H1 (cell line): ENCODE results near the gene VSX2. TPM values are rescaled to one million over a fixed set of nuclear protein-coding genes. Genes with fewer than 3 reads are reported as not detected.

ENCODE experiments used
- CTCF ChIA-PET: fragments of 300-600 bp; sonication (Branson Sonifier 250); formaldehyde crosslinking; loops from one replicate; lab custom pipeline; 2021; ENCODE audit not compliant: partially characterized antibody; lab: Charles Lee
- POLR2A ChIA-PET: fragments of 300-600 bp; sonication (Branson Sonifier 250); formaldehyde crosslinking; loops from one replicate; lab custom pipeline; 2021; ENCODE audit warnings: inconsistent platforms; ENCODE audit not compliant: partially characterized antibody; lab: Charles Lee
- DNase-seq, 2 experiments: peaks; one replicate each; pipeline versions ENCODE4 v3.0.0 to v3.0.0-alpha.2; 2010 to 2022; ENCODE audit warnings: low spot score in 2 of 2, low read depth in 1 of 2, mixed read lengths in 1 of 2
- FAIRE-seq: peaks from 2 replicates; lab custom pipeline; 2011; peaks lifted over from hg19 to GRCh38; lab: Jason Lieb, UNC
- H2AFZ ChIP-seq: 2 replicates; pipeline ENCODE4 v1.8.1; 2012; ENCODE audit warnings: low read length, inconsistent platforms
- H2AK5ac ChIP-seq: 2 replicates; pipeline ENCODE4 v1.6.1; 2013; ENCODE audit warnings: low read depth, low read length
- H2BK120ac ChIP-seq: replicated peaks from 2 replicates; pipeline ENCODE3; 2013; ENCODE audit warnings: low read depth, low read length, inconsistent platforms
- H2BK12ac ChIP-seq: 2 replicates; pipeline ENCODE4 v1.6.1; 2013; ENCODE audit warnings: low read depth, low read length
- H2BK15ac ChIP-seq: 2 replicates; pipeline ENCODE4 v1.6.1; 2013; ENCODE audit warnings: low read length
- H2BK20ac ChIP-seq: 2 replicates; pipeline ENCODE4 v1.6.1; 2013; ENCODE audit warnings: low read length
- H2BK5ac ChIP-seq: 2 replicates; pipeline ENCODE4 v1.6.1; 2013; ENCODE audit warnings: low read depth, low read length
- H3K14ac ChIP-seq: 2 replicates; pipeline ENCODE4 v1.6.1; 2013; ENCODE audit warnings: inconsistent platforms; ENCODE audit not compliant: insufficient read length
- H3K18ac ChIP-seq: 2 replicates; pipeline ENCODE4 v1.6.1; 2013; ENCODE audit warnings: low read length; ENCODE audit errors: extremely low read depth
- H3K23ac ChIP-seq: 2 replicates; pipeline ENCODE4 v1.6.1; 2013; ENCODE audit warnings: inconsistent platforms; ENCODE audit not compliant: insufficient read length
- H3K23me2 ChIP-seq: 2 replicates; pipeline ENCODE4 v1.6.1; 2013; ENCODE audit warnings: low read depth, low read length
- H3K27ac ChIP-seq: 2 replicates; pipeline ENCODE4 v1.6.1; 2011; ENCODE audit warnings: low read depth, low read length, inconsistent platforms
- H3K27me3 ChIP-seq, 4 experiments: replicated peaks in 1 of 4; 1 replicate in 1 of 4; 2 replicates in 3 of 4; pipeline versions ENCODE4 v1.6.1 to v1.8.1; 2011 to 2013; ENCODE audit warnings: low read length in 3 of 4, mild to moderate bottlenecking in 3 of 4, inconsistent platforms in 2 of 4, mixed read lengths in 2 of 4, moderate library complexity in 1 of 4; ENCODE audit not compliant: control insufficient read depth in 3 of 4, insufficient read depth in 3 of 4; ENCODE audit errors: extremely low read depth in 1 of 4
- H3K36me3 ChIP-seq, 4 experiments: 2 replicates each; pipeline versions ENCODE4 v1.6.1 to v1.8.1; 2011 to 2013; ENCODE audit warnings: mild to moderate bottlenecking in 4 of 4, low read length in 3 of 4, moderate library complexity in 2 of 4, control low read depth in 1 of 4, inconsistent platforms in 1 of 4; ENCODE audit not compliant: insufficient read depth in 4 of 4, control insufficient read depth in 2 of 4
- H3K4ac ChIP-seq: replicated peaks from 2 replicates; pipeline ENCODE3; 2013; ENCODE audit warnings: low read length, low read depth, mixed read lengths, inconsistent platforms; ENCODE audit not compliant: insufficient read length
- H3K4me1 ChIP-seq, 4 experiments: replicated peaks in 1 of 4; 1 replicate in 1 of 4; 2 replicates in 3 of 4; pipeline versions ENCODE4 v1.6.1 to v1.8.1; 2011 to 2013; ENCODE audit warnings: low read length in 3 of 4, inconsistent platforms in 2 of 4, mixed read lengths in 1 of 4; ENCODE audit not compliant: insufficient read depth in 4 of 4, control insufficient read depth in 3 of 4
- H3K4me2 ChIP-seq, 2 experiments: 2 replicates each; pipeline versions ENCODE4 v1.6.1 to v1.8.1; 2011 to 2013; ENCODE audit warnings: low read depth in 2 of 2, low read length in 2 of 2, control low read depth in 1 of 2, inconsistent platforms in 1 of 2, mild to moderate bottlenecking in 1 of 2; ENCODE audit not compliant: insufficient read depth in 1 of 2
- H3K4me3 ChIP-seq, 4 experiments: fragments of 200-600, 300-600 bp in 1 of 4; sonication (generic), shearing (Covaris generic), sonication (Bioruptor Twin) in 1 of 4; 2 replicates each; pipeline versions ENCODE4 v1.5.1 to v1.8.1; 2011 to 2016; ENCODE audit warnings: low read length in 4 of 4, low read depth in 3 of 4, control low read depth in 2 of 4, inconsistent platforms in 2 of 4, mild to moderate bottlenecking in 2 of 4, mixed read lengths in 1 of 4, moderate library complexity in 1 of 4; ENCODE audit not compliant: insufficient read depth in 2 of 4; ENCODE audit errors: extremely low read depth in 1 of 4
- H3K56ac ChIP-seq: replicated peaks from 2 replicates; pipeline ENCODE3; 2013; ENCODE audit warnings: low read depth, mild to moderate bottlenecking, mixed read lengths, low read length, inconsistent platforms; ENCODE audit not compliant: insufficient read length
- H3K79me1 ChIP-seq: 2 replicates; pipeline ENCODE4 v1.6.1; 2013; ENCODE audit warnings: low read depth, low read length, control low read depth
- H3K79me2 ChIP-seq, 2 experiments: 2 replicates each; pipeline versions ENCODE4 v1.6.1 to v1.8.1; 2012 to 2013; ENCODE audit warnings: low read length in 2 of 2, mild to moderate bottlenecking in 2 of 2, inconsistent platforms in 1 of 2; ENCODE audit not compliant: insufficient read depth in 2 of 2, control insufficient read depth in 1 of 2
- H3K9ac ChIP-seq, 4 experiments: replicated peaks in 1 of 4; 1 replicate in 1 of 4; 2 replicates in 3 of 4; pipeline versions ENCODE4 v1.6.1 to v1.8.1; 2011 to 2013; ENCODE audit warnings: low read depth in 3 of 4, low read length in 3 of 4, control low read depth in 2 of 4, mild to moderate bottlenecking in 2 of 4, moderate library complexity in 2 of 4, inconsistent platforms in 1 of 4; ENCODE audit errors: extremely low read depth in 1 of 4
- H3K9me3 ChIP-seq, 2 experiments: 2 replicates each; pipeline versions ENCODE4 v1.6.1 to v1.8.1; 2012 to 2013; ENCODE audit warnings: mild to moderate bottlenecking in 2 of 2, moderate library complexity in 2 of 2, control low read depth in 1 of 2, inconsistent platforms in 1 of 2, low read depth in 1 of 2, low read length in 1 of 2, mixed read lengths in 1 of 2; ENCODE audit not compliant: insufficient read depth in 2 of 2
- H4K20me1 ChIP-seq, 2 experiments: replicated peaks in 1 of 2; 2 replicates each; pipeline versions ENCODE3 to v1.8.1; 2011 to 2013; ENCODE audit warnings: inconsistent platforms in 2 of 2, low read length in 2 of 2, mild to moderate bottlenecking in 1 of 2; ENCODE audit not compliant: insufficient read depth in 2 of 2, control insufficient read depth in 1 of 2
- H4K5ac ChIP-seq: 2 replicates; pipeline ENCODE4 v1.6.1; 2013; ENCODE audit warnings: low read length, low read depth, mixed read lengths, inconsistent platforms; ENCODE audit not compliant: insufficient read length
- H4K8ac ChIP-seq: 2 replicates; pipeline ENCODE4 v1.8.0; 2013; ENCODE audit warnings: mild to moderate bottlenecking, moderate library complexity, low read length, inconsistent platforms; ENCODE audit not compliant: insufficient read depth; ENCODE audit errors: extremely low read depth
- H4K91ac ChIP-seq: replicated peaks from 2 replicates; pipeline ENCODE3; 2013; ENCODE audit warnings: low read length, mixed read lengths, inconsistent platforms; ENCODE audit not compliant: insufficient read length
- ATF2 ChIP-seq: IDR thresholded peaks from 2 replicates; pipeline ENCODE4 v1.6.1; 2012; ENCODE audit warnings: low read length, inconsistent platforms
- BACH1 ChIP-seq: IDR thresholded peaks from 2 replicates; pipeline ENCODE4 v1.6.1; 2012; ENCODE audit warnings: low read length, improper control_type of control experiment
- BRCA1 ChIP-seq: IDR thresholded peaks from 2 replicates; pipeline ENCODE4 v1.6.1; 2012; ENCODE audit warnings: low read depth, low read length, improper control_type of control experiment
- CBX5 ChIP-seq: fragments of 300-800, 300-1000 bp; sonication (generic); IDR thresholded peaks from 2 replicates; pipeline ENCODE4 v1.7.1; 2016; ENCODE audit warnings: antibody characterized with exemption, low read length, low read depth
- PHF8 ChIP-seq: fragments of 200-600 bp; sonication (generic); conservative IDR thresholded peaks from 2 replicates; pipeline ENCODE4 v1.7.1; 2012; ENCODE audit warnings: low read depth, mild to moderate bottlenecking, inconsistent platforms, low read length, moderate library complexity
- SIN3A ChIP-seq, 2 experiments: IDR thresholded peaks in 1 of 2; conservative IDR thresholded peaks in 1 of 2; 2 replicates each; pipeline ENCODE4 v1.6.1; 2011 to 2012; ENCODE audit warnings: low read length in 2 of 2, improper control_type of control experiment in 1 of 2, low read depth in 1 of 2, mild to moderate bottlenecking in 1 of 2
- SRF ChIP-seq: IDR thresholded peaks from 2 replicates; pipeline ENCODE4 v1.6.1; 2011; ENCODE audit warnings: mild to moderate bottlenecking, low read depth, low read length, moderate library complexity
- SUZ12 ChIP-seq: fragments of 200-600 bp; sonication (generic); IDR thresholded peaks from 2 replicates; pipeline ENCODE4 v1.6.1; 2012; ENCODE audit warnings: mild to moderate bottlenecking, inconsistent platforms, low read length, moderate library complexity, mixed read lengths
- TBP ChIP-seq: IDR thresholded peaks from 2 replicates; pipeline ENCODE4 v1.6.1; 2011; ENCODE audit warnings: low read depth, low read length, improper control_type of control experiment
- USF2 ChIP-seq: IDR thresholded peaks from 2 replicates; pipeline ENCODE4 v1.6.1; 2011; ENCODE audit warnings: low read length, improper control_type of control experiment
- ZNF274 ChIP-seq: IDR thresholded peaks from 2 replicates; pipeline ENCODE4 v1.7.0; 2012; ENCODE audit warnings: low read length, borderline replicate concordance; ENCODE audit errors: extremely low read depth
- WGBS, 2 experiments: shearing (Covaris generic) in 1 of 2; methylation state at CpG; one replicate each; pipeline versions ENCODE4 v1.1.6 to v1.1.7; 2013 to 2015; ENCODE audit warnings: low lambda C conversion rate in 2 of 2, mixed read lengths in 2 of 2, inconsistent platforms in 1 of 2, low coverage in 1 of 2, missing lambda C conversion rate in 1 of 2; ENCODE audit not compliant: insufficient replicate concordance in 2 of 2, insufficient coverage in 1 of 2, insufficient read length in 1 of 2; ENCODE audit errors: extremely low coverage in 1 of 2, missing lambda C conversion rate in 1 of 2; 5-methylcytosine and 5-hydroxymethylcytosine counted together
- polyA plus RNA-seq, 7 experiments: library from polyadenylated mRNA; depleted of rRNA in 3 of 7; stranded (reverse) in 5 of 7; unstranded in 2 of 7; fragments of >200 nt in 5 of 7; fragments of 200-250 nt in 2 of 7; gene quantifications; 1 replicate in 5 of 7; 2 replicates in 1 of 7; 4 replicates in 1 of 7; pipeline versions ENCODE4 v1.2.1 to v1.2.3, GENCODE V29; 2011 to 2013; ENCODE audit warnings: missing spikeins in 2 of 7, mixed read lengths in 2 of 7
- total RNA-seq: library from RNA; stranded (reverse); fragmentation: NEBNext Ultra II Directional; extraction: Animal tissue kit (Norgen Biotek cat#: 25700); gene quantifications from 2 replicates; pipeline ENCODE4 v1.2.1, GENCODE V29; 2021

The VSX2 gene
- total and polyA plus RNA-seq, 2 of the 8 experiments (the other 6 are each of a cell fraction or from before 2014, with no cell fraction given): 0.08 to 0.22 TPM

- no peak overlapping the region for H2BK5ac ChIP-seq
- no peaks in the 10 kb centered on the region for H3K79me1 ChIP-seq
- no peak overlapping the region for H4K91ac ChIP-seq
- H3K56ac ChIP-seq: no peak overlapping the region
- DNase-seq (no peak), FAIRE-seq (no peak)
- no peak overlapping the region for H2AK5ac ChIP-seq
- no peaks in the 10 kb centered on the region for H3K79me2 ChIP-seq
- no peak overlapping the region for H2BK120ac ChIP-seq
- no peak overlapping the region for H2BK12ac ChIP-seq
- peak overlapping the region; percentile 19; the same call in 1 of the 2 replicates for H2BK15ac ChIP-seq
- peaks cover 0 to 13% (median 0%) of the 10 kb centered on the region in 4 experiments; a peak in 1 of 8 replicates for H3K36me3 ChIP-seq
- WGBS, 2 experiments: 89% methylated on average over 4 of the region's 4 CpGs; no CpG with 5 or more reads in 1 of the 2 experiments
- H3K18ac ChIP-seq: no peak overlapping the region
- POLR2A ChIA-PET: no interaction called here
- H3K27me3 ChIP-seq: peaks cover 47 to 55% (median 54%) of the 10 kb centered on the region in 4 experiments
- H2AFZ ChIP-seq: no peak overlapping the region
- H3K4me2 ChIP-seq: no peak overlapping the region
- H4K5ac ChIP-seq: no peak overlapping the region
- no peak overlapping the region for H3K23ac ChIP-seq
- H4K20me1 ChIP-seq: peaks cover 0 to 2% of the 10 kb centered on the region in 2 experiments
- H4K8ac ChIP-seq: no peak overlapping the region
- no peak overlapping the region for H3K9ac ChIP-seq
- CTCF ChIA-PET: interaction anchor here (0.6 to 16.5 kb wide), 7 partner anchors 8 to 32 kb away, joined by 3 to 127 read pairs (median 8); no protein-coding TSS in a partner anchor
- peaks cover 0 to under 1% of the 10 kb centered on the region in 2 experiments; a peak in 1 of 4 replicates for H3K9me3 ChIP-seq
- H3K23me2 ChIP-seq: peaks cover 19% of the 10 kb centered on the region; the same call in 1 of the 2 replicates
- no peak overlapping the region for H3K4me3 ChIP-seq
- H3K4me1 ChIP-seq: peaks cover 0 to 30% (median 12%) of the 10 kb centered on the region in 4 experiments; a peak in 6 of 7 replicates
- no peak overlapping the region for H3K4ac ChIP-seq
- no peak overlapping the region for H2BK20ac ChIP-seq
- no peak overlapping the region for H3K27ac ChIP-seq
- H3K14ac ChIP-seq: no peak overlapping the region
- TF ChIP-seq TBP: no peak
- TF ChIP-seq CBX5: no peak
- no peak for TF ChIP-seq ATF2
- TF ChIP-seq SIN3A (conservative IDR thresholded peaks at IDR 0.05 in 1 of 2, IDR thresholded peaks at IDR 0.05 in 1 of 2; ENCODE audit: low read depth in 1 of 2, low read length in 2 of 2): no peak
- TF ChIP-seq SRF: no peak
- TF ChIP-seq BACH1: no peak
- no peak for TF ChIP-seq BRCA1
- no peak for TF ChIP-seq ZNF274
- no peak for TF ChIP-seq PHF8
- TF ChIP-seq SUZ12: no peak
- no peak for TF ChIP-seq USF2
These were observed 1.8 kb upstream of the VSX2 start for GRCh38 chr14:74237441-74237840.
